ENCODE measurements around the gene NCEH1. TPM values are rescaled to one million over a fixed set of nuclear protein-coding genes. Genes with fewer than 3 reads are reported as not detected.

NCEH1 gene
- total and polyA plus RNA-seq, 2 of the 13 experiments (the other 11 are each of a cell fraction or from before 2014, with no cell fraction given): 12.9 to 21.4 TPM

GRCh38 chr3:172612871-172613678 is 97.8 kb downstream of the NCEH1 start (continued):
- no peak for TF ChIP-seq ZNF710 (CRISPR knock-in tag; IDR thresholded peaks at IDR 0.05; ENCODE audit: borderline replicate concordance)
- TF ChIP-seq NKX3-1 (CRISPR knock-in tag; IDR thresholded peaks at IDR 0.05): 0 out of 2 replicates have a peak, but pooled peaks have one; percentile 30
- TF ChIP-seq ZNF441 (CRISPR knock-in tag; IDR thresholded peaks at IDR 0.05; ENCODE audit: borderline replicate concordance): no peak
- TF ChIP-seq DZIP1 (CRISPR knock-in tag; IDR thresholded peaks at IDR 0.05): no peak
- TF ChIP-seq ZNF253 (CRISPR knock-in tag; IDR thresholded peaks at IDR 0.05; ENCODE audit: borderline replicate concordance): no peak
- TF ChIP-seq ZNF225 (CRISPR knock-in tag; IDR thresholded peaks at IDR 0.05): no peak
- no peak for TF ChIP-seq ZBTB40 (IDR thresholded peaks at IDR 0.05)
- no peak for TF ChIP-seq ZBTB40 (CRISPR knock-in tag; IDR thresholded peaks at IDR 0.05)
- no peak for TF ChIP-seq RAD51 (IDR thresholded peaks at IDR 0.05; ENCODE audit: borderline replicate concordance)
